PFSK-1 (cell line): ENCODE measurements around the gene LDLRAP1.

ENCODE experiments used
- FOXP2 ChIP-seq: optimal IDR thresholded peaks from 2 replicates; pipeline ENCODE3; 2011; ENCODE audit warnings: borderline replicate concordance, control low read depth, inconsistent platforms; ENCODE audit not compliant: insufficient read depth; ENCODE audit errors: extremely low read length, extremely low read depth
- POLR2AphosphoS5 ChIP-seq: IDR thresholded peaks from 2 replicates; pipeline ENCODE4 v1.6.1; 2012; ENCODE audit warnings: low read depth, mild to moderate bottlenecking, control low read depth, low read length, moderate library complexity
- REST ChIP-seq, 2 experiments: IDR thresholded peaks; 2 replicates each; pipeline versions ENCODE4 v1.6.1 to v1.8.0; 2011 to 2012; ENCODE audit warnings: low read depth in 2 of 2, low read length in 2 of 2, control low read depth in 1 of 2, inconsistent platforms in 1 of 2, mild to moderate bottlenecking in 1 of 2, moderate library complexity in 1 of 2; ENCODE audit not compliant: insufficient read depth in 1 of 2
- SIN3A ChIP-seq: IDR thresholded peaks from 2 replicates; pipeline ENCODE4 v1.6.1; 2012; ENCODE audit warnings: mild to moderate bottlenecking, low read length, moderate library complexity, borderline replicate concordance; ENCODE audit not compliant: insufficient read depth
- TAF1 ChIP-seq: IDR thresholded peaks from 2 replicates; pipeline ENCODE4 v1.6.1; 2012; ENCODE audit warnings: low read length, control low read depth, borderline replicate concordance; ENCODE audit not compliant: insufficient read depth

The LDLRAP1 gene

DNA sequence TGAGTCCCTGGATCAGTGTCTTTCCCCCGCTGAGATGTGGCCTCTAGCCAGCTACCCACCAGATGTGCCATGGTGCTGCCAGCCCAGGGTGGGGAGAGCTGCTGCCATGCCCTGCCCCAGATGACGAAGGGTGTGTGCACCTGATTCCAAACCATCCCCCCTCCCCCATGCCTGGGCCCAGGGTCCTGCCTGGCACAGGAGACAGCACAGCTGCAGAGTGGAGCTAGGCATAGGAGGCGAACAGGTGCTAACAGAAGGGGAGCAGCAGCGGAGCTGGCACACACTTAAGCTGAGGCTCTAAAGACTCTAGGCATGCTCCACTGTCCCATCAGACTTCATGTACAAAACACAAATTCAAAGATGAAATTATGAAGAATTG lies 9.0 kb upstream of the LDLRAP1 start:
- no peak for TF ChIP-seq FOXP2
- no peak for TF ChIP-seq SIN3A
- TF ChIP-seq REST (IDR thresholded peaks at IDR 0.05; ENCODE audit: insufficient read depth in 1 of 2, low read depth in 2 of 2, low read length in 2 of 2) = no peak
- no peak for TF ChIP-seq TAF1
- TF ChIP-seq POLR2AphosphoS5 = no peak

DNA sequence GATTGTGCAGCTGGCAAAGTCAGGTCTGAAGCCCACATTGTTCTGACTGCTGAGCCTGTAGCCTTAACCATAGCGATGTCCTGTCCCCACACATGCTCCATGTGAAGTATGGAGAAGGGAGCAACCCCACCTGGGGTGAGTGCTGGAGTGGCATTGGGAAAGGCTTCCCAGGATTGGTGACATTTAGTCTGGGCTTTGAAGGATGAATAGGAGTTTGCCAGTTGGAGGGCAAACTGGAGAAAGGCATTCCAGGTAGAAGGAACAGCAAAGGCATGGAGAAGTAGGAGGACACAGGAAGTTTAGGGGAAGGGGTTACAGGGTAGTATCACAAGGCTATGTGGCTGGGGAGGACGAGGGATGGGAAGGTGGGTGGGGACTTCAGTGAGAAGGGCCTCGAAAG lies 7.3 kb upstream of the LDLRAP1 start:
- TF ChIP-seq SIN3A (no peak), FOXP2 (no peak), TAF1 (no peak), POLR2AphosphoS5 (no peak), REST (IDR thresholded peaks at IDR 0.05; ENCODE audit: insufficient read depth in 1 of 2, low read depth in 2 of 2, low read length in 2 of 2) (no peak)

DNA sequence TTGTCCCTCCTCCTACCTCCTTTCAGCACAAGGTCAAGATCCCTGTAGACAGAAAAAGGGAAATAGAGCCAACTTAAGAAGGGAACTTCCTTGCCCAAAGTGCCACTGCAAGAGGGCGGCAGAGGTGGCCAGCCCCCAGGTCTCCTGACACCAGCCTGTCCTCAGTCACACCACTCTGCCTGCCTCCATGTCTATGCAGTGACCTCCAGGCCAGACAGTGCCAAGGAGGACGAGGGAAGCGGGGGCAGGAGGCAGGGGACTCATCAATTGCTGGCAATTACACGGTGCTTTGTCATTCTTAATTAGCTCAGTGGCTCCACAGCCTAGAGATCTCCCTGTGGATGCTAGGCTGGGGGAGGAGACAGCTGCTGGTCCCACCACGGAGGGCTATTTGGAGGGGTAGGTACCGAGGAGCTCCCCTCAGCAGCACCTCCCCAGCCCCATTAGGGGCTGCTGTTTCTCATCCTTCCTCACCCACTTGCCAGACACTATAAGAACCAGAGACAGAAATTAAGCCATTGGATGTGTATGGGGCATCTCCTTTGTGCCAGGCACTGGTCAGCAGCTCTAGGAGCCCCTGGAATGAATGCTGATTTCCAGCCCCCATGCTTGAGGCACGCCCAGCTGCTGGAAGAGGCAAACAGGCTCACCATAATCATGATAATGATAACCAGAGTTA lies 6.1 kb upstream of the LDLRAP1 start:
- no peak for TF ChIP-seq SIN3A
- TF ChIP-seq TAF1 = no peak
- no peak for TF ChIP-seq REST (IDR thresholded peaks at IDR 0.05; ENCODE audit: insufficient read depth in 1 of 2, low read depth in 2 of 2, low read length in 2 of 2)
- TF ChIP-seq FOXP2 = no peak
- no peak for TF ChIP-seq POLR2AphosphoS5

DNA sequence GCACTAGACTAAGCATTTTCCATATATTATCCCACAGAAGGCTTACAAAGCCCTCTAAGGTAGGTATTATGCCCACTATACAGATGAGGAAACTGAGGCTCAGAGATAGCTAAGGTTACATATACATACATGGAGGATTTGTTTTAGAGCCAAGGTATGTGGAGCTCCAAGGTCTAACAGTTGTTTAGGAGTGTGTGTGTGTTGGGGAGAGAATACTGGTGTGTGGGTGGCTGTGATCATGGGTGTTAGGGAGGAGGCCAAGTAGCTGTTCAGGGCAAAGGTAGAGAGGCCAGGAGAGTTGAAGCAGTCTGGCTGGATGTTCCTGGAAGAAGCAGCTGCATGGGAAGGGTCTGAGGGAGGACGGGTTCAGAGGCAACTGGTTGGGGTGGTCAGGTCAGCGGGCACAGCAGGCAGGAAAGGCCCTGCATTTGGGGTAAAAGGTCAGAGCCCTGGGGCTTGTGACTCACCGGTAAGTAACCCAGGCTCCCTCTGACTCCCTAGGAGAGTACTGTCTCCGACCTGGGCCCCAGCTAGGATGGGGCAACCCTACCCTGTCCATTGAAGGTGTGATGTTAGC lies 5.1 kb upstream of the LDLRAP1 start:
- TF ChIP-seq REST (IDR thresholded peaks at IDR 0.05; ENCODE audit: insufficient read depth in 1 of 2, low read depth in 2 of 2, low read length in 2 of 2) = no peak
- TF ChIP-seq SIN3A = no peak
- TF ChIP-seq POLR2AphosphoS5 = no peak
- no peak for TF ChIP-seq TAF1
- no peak for TF ChIP-seq FOXP2

DNA sequence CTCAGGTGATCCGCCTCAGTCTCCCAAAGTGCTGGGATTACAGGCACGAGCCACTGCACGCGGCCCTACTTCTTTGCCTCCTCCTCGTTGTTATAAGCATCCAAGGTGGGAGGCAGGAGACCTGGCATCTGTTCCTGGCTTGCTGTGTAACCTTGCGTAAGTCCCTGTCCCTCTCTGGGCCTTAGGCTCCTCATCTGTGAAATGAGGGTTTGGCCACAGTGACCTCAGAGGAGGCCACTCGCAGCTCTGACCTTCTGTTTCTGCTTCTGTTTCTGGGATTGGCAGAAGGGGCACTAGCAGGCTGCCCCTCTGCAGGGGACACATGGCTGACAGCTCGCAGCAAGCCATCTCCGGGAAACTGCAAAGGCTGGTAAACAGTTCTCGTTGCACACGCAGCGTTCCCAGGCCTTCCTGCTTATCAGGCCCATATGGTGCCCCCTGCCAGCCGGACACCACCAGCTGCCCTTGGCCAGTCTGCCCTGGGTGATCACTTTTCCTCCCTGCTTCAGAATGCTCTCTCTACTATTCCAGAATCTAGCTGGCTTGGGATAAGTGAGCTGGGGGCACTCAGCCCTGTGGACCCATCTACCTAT lies 2.6 kb upstream of the LDLRAP1 start:
- no peak for TF ChIP-seq POLR2AphosphoS5
- no peak for TF ChIP-seq REST (IDR thresholded peaks at IDR 0.05; ENCODE audit: insufficient read depth in 1 of 2, low read depth in 2 of 2, low read length in 2 of 2)
- TF ChIP-seq FOXP2 = no peak
- TF ChIP-seq SIN3A = no peak
- no peak for TF ChIP-seq TAF1
